ENCODE results near the gene MYH16.
"Not testable (repeated sequence)": the region's sequence is repeated elsewhere in the genome, so short reads cannot be mapped to it uniquely, and the experiment has no call there.

MYH16 gene

GRCh38 chr7:99258501-99258900 lies 14.1 kb upstream of the MYH16 start:
- no peak for FAIRE-seq

- FAIRE-seq, result no peak
Measured at GRCh38 chr7:99260395-99260794, 12.2 kb upstream of the MYH16 start.

- no peak for FAIRE-seq
Measured at GRCh38 chr7:99261646-99262045, 11.0 kb upstream of the MYH16 start.

- no peak for FAIRE-seq
Measured at GRCh38 chr7:99265848-99266480, 6.7 kb upstream of the MYH16 start.

- FAIRE-seq, result no peak
Measured at GRCh38 chr7:99267481-99267840, 5.2 kb upstream of the MYH16 start.

- FAIRE-seq, result no peak
Measured at GRCh38 chr7:99267841-99268576, 4.6 kb upstream of the MYH16 start.

- no peak for FAIRE-seq
Measured at GRCh38 chr7:99268577-99268908, 4.1 kb upstream of the MYH16 start.

GRCh38 chr7:99270702-99271101 lies 1.9 kb upstream of the MYH16 start:
- no peak for FAIRE-seq

- FAIRE-seq, result not testable (repeated sequence)
Measured at GRCh38 chr7:99273561-99273960, 922 bp downstream of the MYH16 start.

GRCh38 chr7:99274908-99275307 lies 2.3 kb downstream of the MYH16 start:
- not testable (repeated sequence) for FAIRE-seq

GRCh38 chr7:99275496-99275895 lies 2.9 kb downstream of the MYH16 start:
- FAIRE-seq, result no peak

- no peak for FAIRE-seq
Measured at GRCh38 chr7:99278180-99278579, 5.5 kb downstream of the MYH16 start.

GRCh38 chr7:99284165-99284564 lies 11.5 kb downstream of the MYH16 start:
- not testable (repeated sequence) for FAIRE-seq

GRCh38 chr7:99287779-99288534 lies 15.3 kb downstream of the MYH16 start:
- FAIRE-seq, result no peak

- no peak for FAIRE-seq
Measured at GRCh38 chr7:99289185-99289584, 16.5 kb downstream of the MYH16 start.

GRCh38 chr7:99290148-99290547 lies 17.5 kb downstream of the MYH16 start:
- FAIRE-seq, result not testable (repeated sequence)

GRCh38 chr7:99290980-99291607 lies 18.5 kb downstream of the MYH16 start:
- no peak for FAIRE-seq

GRCh38 chr7:99292127-99292526 lies 19.5 kb downstream of the MYH16 start:
- no peak for FAIRE-seq

- no peak for FAIRE-seq
Measured at GRCh38 chr7:99293167-99293566, 20.5 kb downstream of the MYH16 start.

GRCh38 chr7:99293650-99294049 lies 21.0 kb downstream of the MYH16 start:
- no peak for FAIRE-seq

- no peak for FAIRE-seq
Measured at GRCh38 chr7:99296471-99296870, 23.8 kb downstream of the MYH16 start.

GRCh38 chr7:99301496-99301895 lies 28.9 kb downstream of the MYH16 start:
- no peak for FAIRE-seq

GRCh38 chr7:99305473-99306260 lies 33.0 kb downstream of the MYH16 start:
- no peak for FAIRE-seq

All from G401.6 (cell line).